ENCODE data around the gene SLC39A5. TPM values are rescaled to one million over a fixed set of nuclear protein-coding genes. Genes with fewer than 3 reads are reported as not detected.

The SLC39A5 gene
- total and polyA plus RNA-seq, 2 experiments from 2014 or later, result 167 to 179 TPM

- Histone ChIP-seq H3K9me3 (ENCODE audit: low read depth) (no peaks in the 10 kb centered on the region), H4K20me1 (ENCODE audit: insufficient read depth, poor library complexity, severe bottlenecking) (no peaks in the 10 kb centered on the region), H3K4me3 (no peak overlapping the region), H3K27me3 (no peaks in the 10 kb centered on the region), H3K4me2 (peak overlapping the region; percentile 94), H3K79me2 (peaks cover 53% of the 10 kb centered on the region), H3K9me2 (replicated peaks; ENCODE audit: insufficient read depth) (no peaks in the 10 kb centered on the region), H3K4me1 (ENCODE audit: insufficient read depth) (peaks cover 22% of the 10 kb centered on the region), H2AFZ (no peak overlapping the region), H3K27ac (peak overlapping the region; percentile 96), H3K36me3 (replicated peaks; ENCODE audit: insufficient read depth, low read depth) (no peaks in the 10 kb centered on the region)
- WGBS (ENCODE audit: low lambda C conversion rate, missing lambda C conversion rate), result 96% methylated on average over 9 of the region's 9 CpGs
- DNase-seq (ENCODE audit: low spot score), result no peak
- TF ChIP-seq EZH2phosphoT487 (IDR thresholded peaks at IDR 0.05; ENCODE audit: low read depth, severe bottlenecking, unreplicated experiment) (no peak), EZH2 (IDR thresholded peaks at IDR 0.05; ENCODE audit: borderline replicate concordance) (no peak), CTCF (IDR thresholded peaks at IDR 0.05; ENCODE audit: poor library complexity) (no peak)
Measured at GRCh38 chr12:56219840-56220239, 10.0 kb upstream of the SLC39A5 start.

GRCh38 chr12:56220611-56221231 is 9.1 kb upstream of the SLC39A5 start:
- Histone ChIP-seq H3K9me2 (replicated peaks; ENCODE audit: insufficient read depth) (no peaks in the 10 kb centered on the region), H3K79me2 (peaks cover 51% of the 10 kb centered on the region), H3K27ac (peak overlapping the region; percentile 96), H3K4me3 (peak overlapping the region; percentile 69), H3K4me1 (ENCODE audit: insufficient read depth) (peaks cover 22% of the 10 kb centered on the region), H3K36me3 (replicated peaks; ENCODE audit: insufficient read depth, low read depth) (no peaks in the 10 kb centered on the region), H3K9me3 (ENCODE audit: low read depth) (no peaks in the 10 kb centered on the region), H3K27me3 (no peaks in the 10 kb centered on the region), H3K4me2 (peak overlapping the region; percentile 94), H2AFZ (peak overlapping the region; percentile 59), H4K20me1 (ENCODE audit: insufficient read depth, poor library complexity, severe bottlenecking) (no peaks in the 10 kb centered on the region)
- 27% methylated on average over 10 of the region's 10 CpGs for WGBS (ENCODE audit: low lambda C conversion rate, missing lambda C conversion rate)
- TF ChIP-seq EZH2 (IDR thresholded peaks at IDR 0.05; ENCODE audit: borderline replicate concordance) (no peak), EZH2phosphoT487 (IDR thresholded peaks at IDR 0.05; ENCODE audit: low read depth, severe bottlenecking, unreplicated experiment) (no peak), CTCF (IDR thresholded peaks at IDR 0.05; ENCODE audit: poor library complexity) (no peak)
- DNase-seq (ENCODE audit: low spot score), result no peak

- H3K36me3 ChIP-seq (replicated peaks; ENCODE audit: insufficient read depth, low read depth), result no peaks in the 10 kb centered on the region
- no peaks in the 10 kb centered on the region for H3K9me3 ChIP-seq (ENCODE audit: low read depth)
- peaks cover 47% of the 10 kb centered on the region for H3K79me2 ChIP-seq
- TF ChIP-seq CTCF (IDR thresholded peaks at IDR 0.05; ENCODE audit: poor library complexity) (no peak), EZH2 (IDR thresholded peaks at IDR 0.05; ENCODE audit: borderline replicate concordance) (no peak), EZH2phosphoT487 (IDR thresholded peaks at IDR 0.05; ENCODE audit: low read depth, severe bottlenecking, unreplicated experiment) (no peak)
- H3K27me3 ChIP-seq, result no peaks in the 10 kb centered on the region
- no peaks in the 10 kb centered on the region for H3K9me2 ChIP-seq (replicated peaks; ENCODE audit: insufficient read depth)
- peak overlapping the region; percentile 96 for H3K27ac ChIP-seq
- peak overlapping the region; percentile 59 for H2AFZ ChIP-seq
- H3K4me2 ChIP-seq, result peak overlapping the region; percentile 94
- no peaks in the 10 kb centered on the region for H4K20me1 ChIP-seq (ENCODE audit: insufficient read depth, poor library complexity, severe bottlenecking)
- peak; percentile 83 for DNase-seq (ENCODE audit: low spot score)
- peak overlapping the region; percentile 69 for H3K4me3 ChIP-seq
- 0% methylated on average over 12 of the region's 21 CpGs for WGBS (ENCODE audit: low lambda C conversion rate, missing lambda C conversion rate)
- peaks cover 22% of the 10 kb centered on the region for H3K4me1 ChIP-seq (ENCODE audit: insufficient read depth)
Measured at GRCh38 chr12:56221232-56221756, 8.6 kb upstream of the SLC39A5 start.
